MM.1S (cell line): ENCODE data around the gene C14orf132.

ENCODE experiments used
- DNase-seq: peaks from one replicate; pipeline ENCODE4 v3.0.0-alpha.2; 2015
- H2AFZ ChIP-seq: fragments of 300-600 bp; sonication (generic); 2 replicates; pipeline ENCODE4 v1.6.0; 2016; ENCODE audit warnings: antibody characterized with exemption, low read length
- H3F3A ChIP-seq: fragments of 300-600 bp; sonication (generic); 2 replicates; pipeline ENCODE4 v1.6.1; 2016; ENCODE audit warnings: mild to moderate bottlenecking, antibody characterized with exemption, low read length, moderate library complexity, mixed read lengths; ENCODE audit not compliant: insufficient read depth
- H3K27ac ChIP-seq: fragments of 300-600 bp; sonication (generic); 2 replicates; pipeline ENCODE4 v1.5.1; 2016; ENCODE audit warnings: mild to moderate bottlenecking, low read length
- H3K27me3 ChIP-seq: fragments of 300-600 bp; sonication (generic); replicated peaks from 2 replicates; pipeline ENCODE4 v1.6.0; 2016; ENCODE audit warnings: low read length; ENCODE audit not compliant: insufficient read depth
- H3K36me3 ChIP-seq: fragments of 300-600 bp; sonication (generic); replicated peaks from 2 replicates; pipeline ENCODE4 v1.6.1; 2016; ENCODE audit warnings: mild to moderate bottlenecking, low read length, mixed read lengths; ENCODE audit not compliant: insufficient read depth
- H3K4me1 ChIP-seq: fragments of 300-600 bp; sonication (generic); 2 replicates; pipeline ENCODE4 v1.6.1; 2016; ENCODE audit warnings: low read length, mixed read lengths
- H3K4me2 ChIP-seq: fragments of 300-600 bp; sonication (generic); 2 replicates; pipeline ENCODE4 v1.6.0; 2016; ENCODE audit warnings: low read depth, low read length
- H3K4me3 ChIP-seq: fragments of 300-600 bp; sonication (generic); 2 replicates; pipeline ENCODE4 v1.5.1; 2016; ENCODE audit warnings: low read length, mixed read lengths
- H3K79me2 ChIP-seq: fragments of 300-600 bp; sonication (generic); 2 replicates; pipeline ENCODE4 v1.6.1; 2016; ENCODE audit warnings: mixed run types, low read length, mixed read lengths
- H3K9ac ChIP-seq: fragments of 300-600 bp; sonication (generic); 2 replicates; pipeline ENCODE4 v1.6.1; 2016; ENCODE audit warnings: low read length, mixed read lengths
- H3K9me2 ChIP-seq: fragments of 300-600 bp; sonication (generic); replicated peaks from 2 replicates; pipeline ENCODE4 v1.6.1; 2016; ENCODE audit warnings: mild to moderate bottlenecking, low read length, mixed read lengths; ENCODE audit not compliant: insufficient read depth
- H3K9me3 ChIP-seq: fragments of 300-600 bp; sonication (generic); replicated peaks from 2 replicates; pipeline ENCODE4 v1.6.1; 2016; ENCODE audit warnings: mild to moderate bottlenecking, low read length, mixed read lengths; ENCODE audit not compliant: insufficient read depth
- H4K20me1 ChIP-seq: fragments of 300-600 bp; sonication (generic); 2 replicates; pipeline ENCODE4 v1.6.1; 2016; ENCODE audit warnings: mild to moderate bottlenecking, low read length, moderate library complexity, mixed read lengths; ENCODE audit not compliant: insufficient read depth
- CTCF ChIP-seq: fragments of 300-600 bp; sonication (generic); IDR thresholded peaks from 2 replicates; pipeline ENCODE4 v1.5.1; 2016; ENCODE audit warnings: antibody characterized with exemption, low read length, mixed read lengths
- EZH2 ChIP-seq: fragments of 300-600 bp; sonication (generic); optimal IDR thresholded peaks from 2 replicates; pipeline ENCODE3; 2017; ENCODE audit warnings: low read depth, mild to moderate bottlenecking, antibody characterized with exemption, low read length, mixed read lengths
- EZH2phosphoT487 ChIP-seq: fragments of 300-600 bp; sonication (generic); IDR thresholded peaks from 2 replicates; pipeline ENCODE4 v1.6.1; 2018; ENCODE audit warnings: antibody characterized with exemption, low read length

The C14orf132 gene

GRCh38 chr14:96047101-96047500 is 7.9 kb downstream of the C14orf132 start:
- DNase-seq: no peak
- H3K9me2 ChIP-seq: no peaks in the 10 kb centered on the region
- H3K4me2 ChIP-seq: no peak overlapping the region
- no peaks in the 10 kb centered on the region for H3F3A ChIP-seq
- H3K27me3 ChIP-seq: no peaks in the 10 kb centered on the region
- no peak overlapping the region for H3K9ac ChIP-seq
- H3K9me3 ChIP-seq: no peaks in the 10 kb centered on the region
- H2AFZ ChIP-seq: no peak overlapping the region
- no peaks in the 10 kb centered on the region for H3K36me3 ChIP-seq
- H3K4me1 ChIP-seq: no peaks in the 10 kb centered on the region
- no peaks in the 10 kb centered on the region for H3K79me2 ChIP-seq
- H4K20me1 ChIP-seq: no peaks in the 10 kb centered on the region
- H3K4me3 ChIP-seq: no peak overlapping the region
- H3K27ac ChIP-seq: no peak overlapping the region
- TF ChIP-seq EZH2phosphoT487 (no peak), EZH2 (no peak), CTCF (no peak)

- no peaks in the 10 kb centered on the region for H3K9me3 ChIP-seq
- TF ChIP-seq EZH2 (no peak), EZH2phosphoT487 (no peak), CTCF (no peak)
- H3K4me3 ChIP-seq: no peak overlapping the region
- H3K79me2 ChIP-seq: no peaks in the 10 kb centered on the region
- H3K36me3 ChIP-seq: no peaks in the 10 kb centered on the region
- no peak overlapping the region for H2AFZ ChIP-seq
- no peak for DNase-seq
- H3K27ac ChIP-seq: no peak overlapping the region
- no peaks in the 10 kb centered on the region for H3K9me2 ChIP-seq
- no peaks in the 10 kb centered on the region for H3K4me1 ChIP-seq
- H4K20me1 ChIP-seq: no peaks in the 10 kb centered on the region
- H3K9ac ChIP-seq: no peak overlapping the region
- no peaks in the 10 kb centered on the region for H3K27me3 ChIP-seq
- H3F3A ChIP-seq: no peaks in the 10 kb centered on the region
- no peak overlapping the region for H3K4me2 ChIP-seq
Measured at GRCh38 chr14:96049932-96050331, 10.8 kb downstream of the C14orf132 start.

- H2AFZ ChIP-seq: no peak overlapping the region
- no peaks in the 10 kb centered on the region for H3K9me2 ChIP-seq
- no peaks in the 10 kb centered on the region for H3F3A ChIP-seq
- no peaks in the 10 kb centered on the region for H3K27me3 ChIP-seq
- H3K4me3 ChIP-seq: no peak overlapping the region
- H4K20me1 ChIP-seq: no peaks in the 10 kb centered on the region
- H3K36me3 ChIP-seq: no peaks in the 10 kb centered on the region
- no peak overlapping the region for H3K9ac ChIP-seq
- H3K9me3 ChIP-seq: no peaks in the 10 kb centered on the region
- no peak overlapping the region for H3K4me2 ChIP-seq
- no peak for TF ChIP-seq EZH2
- TF ChIP-seq CTCF: no peak
- TF ChIP-seq EZH2phosphoT487: no peak
- DNase-seq: no peak
- H3K4me1 ChIP-seq: no peaks in the 10 kb centered on the region
- no peak overlapping the region for H3K27ac ChIP-seq
- no peaks in the 10 kb centered on the region for H3K79me2 ChIP-seq
Measured at GRCh38 chr14:96050482-96050881, 11.3 kb downstream of the C14orf132 start.
